GM21737 (cell line): Measurements from ENCODE around the gene A4GNT.
"Not testable (repeated sequence)": the region's sequence is repeated elsewhere in the genome, so short reads cannot be mapped to it uniquely, and the experiment has no call there.

Source experiments
- ATAC-seq: cut with Tn5 transposase; IDR thresholded peaks from one replicate; pipeline ENCODE4 v1.9.1; 2021; ENCODE audit warnings: mild to moderate bottlenecking, moderate library complexity; ENCODE audit not compliant: unreplicated experiment

The A4GNT gene

GRCh38 chr3:138119423-138119766, 12.8 kb downstream of the A4GNT start:
- ATAC-seq, result no peak

- no peak for ATAC-seq
Measured at GRCh38 chr3:138118612-138119422, 13.4 kb downstream of the A4GNT start.

DNA sequence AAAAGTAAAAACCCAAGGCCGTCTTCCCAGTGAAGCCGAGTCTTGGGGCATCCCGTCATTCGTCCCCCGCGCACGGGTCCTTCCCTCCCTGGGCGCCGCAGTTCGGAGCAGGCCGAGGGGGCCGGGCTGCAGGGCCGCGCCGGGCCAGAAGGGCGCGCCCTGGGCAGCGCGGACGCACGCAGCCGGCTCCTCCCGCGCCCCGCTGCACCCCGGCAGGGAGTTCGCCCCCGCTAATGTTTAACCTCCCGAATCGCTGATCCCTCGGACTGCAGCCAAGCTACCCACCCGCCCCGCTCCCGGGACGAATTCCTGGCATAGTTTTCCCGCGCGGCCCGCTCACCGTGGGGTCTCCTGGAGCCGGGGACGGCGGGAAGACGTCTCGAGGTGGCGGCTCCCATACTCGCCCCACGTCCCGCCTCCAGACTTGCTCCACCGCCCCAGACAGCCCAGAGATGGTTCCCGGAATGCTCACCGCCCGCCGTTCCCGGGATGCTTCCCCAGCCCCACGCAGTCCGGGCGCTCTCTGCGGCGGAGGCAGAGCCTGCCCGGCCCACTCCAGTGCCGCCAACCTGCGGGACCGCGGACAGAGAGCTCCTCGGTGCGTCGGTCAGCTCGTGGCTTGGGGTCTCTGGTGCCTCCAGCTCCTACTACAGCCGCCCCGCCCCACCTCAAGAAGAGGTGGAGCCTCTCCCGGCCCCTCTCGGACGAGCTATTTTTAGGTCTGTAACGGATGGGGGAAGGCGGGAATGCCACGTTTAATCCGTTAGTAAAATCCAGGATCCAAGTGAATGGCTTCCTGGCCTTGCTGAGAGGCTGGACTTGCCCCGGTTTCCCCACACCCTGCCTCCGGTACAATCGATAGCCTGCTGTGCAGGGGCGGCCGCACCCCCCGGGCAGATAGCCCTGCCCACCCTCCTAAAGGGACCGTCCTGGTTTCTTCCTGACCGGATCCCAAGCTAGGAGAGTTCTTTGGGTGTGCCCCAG, 16.9 kb downstream of the A4GNT start, which contains the start of gene DZIP1L:
Gene DZIP1L (minus strand): TSS at position 621 of the 984 bp plus-strand sequence. CDS start 11,637 bp downstream, outside the sequence.
- ATAC-seq, result peak; percentile 87

DNA sequence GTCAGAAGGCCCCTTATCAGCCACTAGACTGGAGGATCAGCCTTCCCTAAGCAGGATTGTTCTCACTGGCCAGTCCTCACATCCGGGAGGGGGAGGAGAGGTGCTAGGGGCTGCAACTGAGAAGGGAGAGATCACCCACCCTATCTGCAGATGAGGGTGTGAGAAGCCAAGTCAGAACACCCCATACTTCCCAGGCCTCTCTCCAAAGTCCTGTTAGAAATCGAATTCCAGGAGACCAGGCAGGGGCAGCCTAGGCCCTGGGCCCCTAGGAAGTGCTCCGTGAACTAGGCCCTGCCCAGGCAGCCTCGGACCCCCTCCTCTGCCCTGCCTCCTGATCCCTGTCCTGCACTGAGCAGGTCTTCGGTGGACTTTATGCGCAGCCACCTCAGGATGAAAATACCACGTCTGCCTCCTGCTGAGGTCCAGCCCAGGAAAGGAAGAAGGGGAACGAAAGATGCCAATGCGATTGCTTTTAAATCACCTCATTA, 17.7 kb downstream of the A4GNT start:
- no peak for ATAC-seq

- ATAC-seq, result no peak
Measured at GRCh38 chr3:138113326-138113725, 18.9 kb downstream of the A4GNT start.

- no peak for ATAC-seq
Measured at GRCh38 chr3:138112362-138112761, 19.8 kb downstream of the A4GNT start.

- ATAC-seq, result no peak
Measured at GRCh38 chr3:138105598-138105997, 26.6 kb downstream of the A4GNT start.

DNA sequence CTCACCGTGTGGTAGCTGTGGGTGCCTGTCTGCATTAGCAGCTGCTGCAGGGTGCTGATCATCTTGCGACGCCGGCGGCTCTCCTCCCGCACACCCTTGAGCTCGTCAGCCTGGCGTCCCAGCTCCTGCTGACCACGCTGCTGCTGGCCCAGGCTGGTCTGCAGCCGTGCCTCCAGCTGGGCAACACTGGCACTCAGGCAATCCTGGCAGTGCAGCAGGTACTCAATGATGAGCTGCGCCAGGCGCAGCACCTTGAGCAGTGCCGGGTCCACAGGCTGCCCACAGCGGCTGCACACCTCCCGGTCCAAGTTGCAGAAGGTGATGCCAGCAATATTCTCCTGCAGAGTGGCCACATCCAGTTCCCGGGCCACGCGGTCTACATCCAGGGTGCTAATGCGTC, 28.7 kb downstream of the A4GNT start:
- no peak for ATAC-seq

DNA sequence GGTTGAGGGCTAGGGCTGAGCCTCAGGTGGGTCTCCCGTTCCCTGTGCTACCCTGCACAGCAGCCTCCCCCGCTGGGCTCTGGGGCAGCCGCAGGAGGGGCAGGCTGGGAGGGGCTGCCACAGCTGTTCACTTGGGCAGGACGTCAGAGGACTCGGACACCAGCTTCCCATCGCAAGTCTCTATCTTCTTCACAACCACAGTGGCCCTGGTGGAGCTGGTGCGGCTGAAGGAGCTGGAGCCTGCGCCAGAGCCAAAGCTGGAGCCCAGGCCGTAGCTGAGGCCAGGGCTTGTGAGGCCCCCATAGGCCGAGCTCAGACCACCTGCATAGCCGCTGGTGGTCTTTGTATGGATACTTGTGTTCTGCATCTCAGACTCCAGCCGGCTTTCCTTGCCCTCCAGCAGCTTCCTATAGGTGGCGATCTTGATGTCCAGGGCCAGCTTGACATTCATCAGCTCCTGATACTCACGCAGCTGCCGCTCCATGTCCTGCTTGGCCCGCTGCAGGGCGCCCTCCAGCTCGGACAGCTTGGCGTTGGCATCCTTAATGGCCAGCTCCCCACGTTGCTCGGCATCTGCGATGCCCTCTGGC, 30.7 kb downstream of the A4GNT start:
- not testable (repeated sequence) for ATAC-seq

GRCh38 chr3:138099417-138099816, 32.8 kb downstream of the A4GNT start:
- no peak for ATAC-seq

DNA sequence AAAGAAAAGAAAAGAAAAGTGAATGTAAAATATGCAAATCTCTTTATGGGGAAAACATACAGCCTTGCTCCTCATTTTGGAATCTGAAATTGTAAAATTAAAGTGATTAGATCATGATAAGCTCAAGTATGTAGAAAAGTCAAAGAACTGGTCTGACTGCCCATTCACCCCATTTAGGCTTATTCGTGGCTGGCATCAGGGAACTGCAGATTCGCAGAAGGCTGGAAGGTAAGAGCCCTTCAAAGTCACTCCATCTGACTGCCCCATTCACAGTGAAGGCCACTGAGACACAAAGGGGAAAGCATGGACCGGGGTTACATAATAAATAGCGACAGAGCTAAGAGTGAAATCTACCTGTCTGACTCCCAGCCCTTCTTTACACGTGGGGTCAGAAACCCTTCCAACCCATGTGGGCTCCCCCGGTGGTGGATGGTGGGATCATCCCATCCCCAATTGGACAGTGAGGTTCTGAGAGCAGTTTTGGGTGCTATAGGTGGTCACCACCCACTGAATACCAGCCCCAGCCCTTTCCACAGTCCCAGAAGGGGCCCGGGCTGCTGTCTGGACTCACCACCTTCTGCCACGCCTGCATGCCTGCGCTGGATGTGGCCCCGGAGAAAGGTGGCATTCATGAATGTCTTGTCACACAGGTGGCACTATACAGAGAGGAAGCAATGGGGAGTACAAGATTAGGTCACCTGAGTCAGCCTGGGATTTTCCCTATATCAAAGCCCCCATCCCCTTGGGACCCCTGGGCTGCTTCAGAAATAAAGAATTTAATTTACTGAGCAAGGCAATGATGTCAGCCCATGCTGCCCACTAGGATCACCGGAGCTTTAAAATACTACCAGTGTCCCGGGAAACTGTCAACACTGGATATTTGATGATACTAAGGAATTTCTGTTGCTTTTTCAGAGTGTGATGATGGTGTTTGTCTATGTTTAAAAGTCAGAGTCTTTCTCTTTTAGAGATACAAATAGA, 34.7 kb downstream of the A4GNT start:
- no peak for ATAC-seq

GRCh38 chr3:138093721-138094120, 38.5 kb downstream of the A4GNT start:
- no peak for ATAC-seq

GRCh38 chr3:138092023-138092422, 40.2 kb downstream of the A4GNT start:
- no peak for ATAC-seq

- no peak for ATAC-seq
Measured at GRCh38 chr3:138089091-138089490, 43.1 kb downstream of the A4GNT start.

GRCh38 chr3:138085745-138086144, 46.4 kb downstream of the A4GNT start:
- ATAC-seq, result not testable (repeated sequence)

- ATAC-seq, result no peak
Measured at GRCh38 chr3:138084196-138084595, 48.0 kb downstream of the A4GNT start.

GRCh38 chr3:138082992-138083386, 49.2 kb downstream of the A4GNT start:
- no peak for ATAC-seq

DNA sequence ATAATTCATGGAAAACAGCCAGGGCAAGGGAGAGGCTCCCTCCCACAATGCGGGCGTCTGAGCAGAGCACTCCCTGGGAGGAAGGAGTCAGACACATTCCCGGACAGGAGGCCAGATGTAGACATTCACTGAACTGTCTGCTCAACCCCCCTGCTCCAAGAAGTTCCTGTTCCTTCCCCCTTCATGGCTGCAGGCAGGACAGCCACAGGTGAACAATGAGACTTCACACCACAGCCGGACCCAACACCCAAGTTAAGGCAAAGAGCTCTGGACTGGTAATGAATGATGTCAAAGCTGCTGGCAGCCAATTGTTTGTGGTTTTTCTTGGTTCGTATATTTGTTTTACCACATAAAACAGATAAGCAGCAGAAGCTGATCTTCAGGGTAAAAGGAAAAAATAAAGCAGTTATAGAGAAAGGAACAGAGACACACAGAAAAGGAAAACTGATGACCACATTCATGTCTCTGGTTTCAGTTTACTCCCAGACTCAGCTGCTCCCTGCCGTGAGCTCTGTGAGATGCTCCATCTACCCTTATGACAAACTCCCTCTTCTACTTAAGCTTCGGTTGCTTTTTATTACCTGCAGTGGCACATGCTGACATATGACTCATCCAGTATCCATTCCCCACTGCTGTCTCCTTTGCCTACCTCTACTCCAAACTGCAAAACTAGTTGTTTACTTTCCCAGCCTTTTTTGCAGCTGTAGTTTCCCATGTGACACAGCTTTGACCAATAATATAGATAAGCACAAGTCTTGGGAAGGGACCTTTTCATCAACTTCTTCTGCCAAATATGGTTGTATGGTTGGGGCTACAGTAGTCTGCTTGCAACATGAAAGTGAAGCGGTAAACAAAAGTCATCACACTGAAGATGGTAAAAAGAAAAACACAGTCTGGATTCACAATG, 49.9 kb downstream of the A4GNT start:
- ATAC-seq, result no peak
